Epithelial cell of prostate (primary cell): Measurements from ENCODE around the gene TP53TG3E.
"Not testable (repeated sequence)": the region's sequence is repeated elsewhere in the genome, so short reads cannot be mapped to it uniquely, and the experiment has no call there.

Experiments used
- DNase-seq: peaks from one replicate; pipeline ENCODE4 v3.0.0-alpha.2; 2011; ENCODE audit warnings: low read depth, low spot score
- H3K27ac ChIP-seq: fragments of 450-650 bp; 2 replicates; pipeline ENCODE4 v1.5.1; 2017; ENCODE audit warnings: mild to moderate bottlenecking

Gene TP53TG3E, protein sequence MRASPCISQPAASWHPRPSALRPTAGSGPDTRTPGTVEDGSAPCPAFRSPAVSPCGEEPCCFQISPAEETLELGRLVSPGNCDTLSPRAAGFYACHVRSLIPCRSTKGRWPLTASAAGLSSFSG

DNA sequence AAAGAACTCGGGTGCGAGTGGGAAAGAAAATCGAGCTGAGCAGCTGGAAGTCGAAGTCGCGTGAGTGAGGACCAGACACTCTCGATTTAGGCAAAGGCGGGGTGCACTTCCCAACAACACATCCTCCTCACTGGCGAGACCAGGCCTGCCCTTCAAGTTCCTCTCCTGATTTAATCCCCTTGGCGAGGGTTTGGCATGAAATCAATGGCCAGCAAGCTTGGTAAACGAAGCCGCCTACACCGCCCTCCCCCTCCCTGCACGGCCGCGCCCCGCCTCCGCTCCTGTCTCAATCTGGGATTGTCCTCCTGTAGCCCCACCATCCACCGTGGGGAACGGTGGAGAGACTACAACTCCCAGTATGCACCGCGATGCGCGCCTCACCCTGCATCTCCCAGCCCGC is at the start of gene TP53TG3E:
Gene TP53TG3E (plus strand): TSS at position 301 of the 400 bp plus-strand sequence. CDS start 68 bp downstream, at position 369.
- not testable (repeated sequence) for DNase-seq, H3K27ac ChIP-seq

DNA sequence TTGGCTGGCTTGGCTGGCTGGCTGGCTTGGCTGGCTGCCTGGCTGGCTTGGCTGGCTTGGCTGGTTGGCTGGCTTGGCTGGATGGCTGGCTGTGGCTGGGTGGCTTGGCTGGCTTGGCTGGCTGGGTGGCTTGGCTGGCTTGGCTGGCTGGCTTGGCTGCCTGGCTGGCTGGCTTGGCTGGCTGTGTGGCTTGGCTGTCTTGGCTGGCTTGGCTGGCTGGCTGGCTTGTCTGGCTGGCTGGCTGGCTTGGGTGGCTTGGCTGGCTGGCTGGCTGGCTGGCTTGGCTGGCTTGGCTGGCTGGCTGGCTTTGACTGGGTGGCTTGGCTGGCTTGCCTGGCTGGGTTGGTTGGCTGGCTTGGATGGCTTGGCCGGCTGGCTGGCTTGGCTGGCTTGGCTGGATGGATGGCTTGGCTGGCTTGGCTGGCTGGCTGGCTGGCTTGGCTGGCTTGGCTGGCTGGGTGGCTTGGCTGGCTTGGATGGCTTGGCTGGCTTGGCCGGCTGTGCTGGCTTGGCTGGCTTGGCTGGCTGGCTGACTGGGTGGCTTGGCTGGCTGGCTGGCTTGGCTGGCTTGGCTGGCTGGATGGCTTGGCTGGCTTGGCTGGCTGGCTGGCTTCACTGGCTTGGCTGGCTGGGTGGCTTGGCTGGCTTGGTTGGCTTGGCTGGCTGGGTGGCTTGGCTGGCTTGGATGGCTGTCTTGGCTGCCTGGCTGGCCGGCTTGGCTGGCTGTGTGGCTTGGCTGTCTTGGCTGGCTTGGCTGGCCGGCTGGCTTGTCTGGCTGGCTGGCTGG is 32.3 kb downstream of the TP53TG3E start:
- H3K27ac ChIP-seq, DNase-seq: not testable (repeated sequence)

DNA sequence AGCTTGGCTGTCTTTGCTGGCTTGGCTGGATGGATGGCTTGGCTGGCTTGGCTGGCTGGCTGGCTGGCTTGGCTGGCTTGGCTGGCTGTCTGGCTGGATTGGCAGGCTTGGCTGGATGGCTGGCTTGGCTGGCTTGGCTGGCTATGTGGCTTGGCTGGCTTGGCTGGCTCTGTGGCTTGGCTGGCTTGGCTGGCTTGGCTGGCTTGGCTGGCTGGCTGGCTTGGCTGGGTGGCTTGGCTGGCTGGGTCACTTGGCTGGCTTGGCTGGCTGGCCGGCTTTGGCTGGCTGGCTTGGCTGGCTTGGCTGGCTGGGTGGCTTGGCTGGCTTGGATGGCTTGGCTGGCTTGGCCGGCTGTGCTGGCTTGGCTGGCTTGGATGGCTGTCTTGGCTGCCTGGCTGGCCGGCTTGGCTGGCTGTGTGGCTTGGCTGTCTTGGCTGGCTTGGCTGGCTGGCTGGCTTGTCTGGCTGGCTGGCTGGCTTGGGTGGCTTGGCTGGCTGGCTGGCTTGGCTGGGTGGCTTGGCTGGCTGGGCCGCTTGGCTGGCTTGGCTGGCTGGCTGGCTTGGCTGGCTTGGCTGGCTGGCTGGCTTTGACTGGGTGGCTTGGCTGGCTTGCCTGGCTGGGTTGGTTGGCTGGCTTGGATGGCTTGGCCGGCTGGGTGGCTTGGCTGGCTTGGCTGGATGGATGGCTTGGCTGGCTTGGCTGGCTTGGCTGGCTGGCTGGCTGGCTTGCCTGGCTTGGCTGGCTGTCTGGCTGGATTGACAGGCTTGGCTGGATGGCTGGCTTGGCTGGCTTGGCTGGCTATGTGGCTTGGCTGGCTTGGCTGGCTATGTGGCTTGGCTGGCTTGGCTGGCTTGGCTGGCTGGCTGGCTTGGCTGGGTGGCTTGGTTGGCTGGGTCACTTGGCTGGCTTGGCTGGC is 33.8 kb downstream of the TP53TG3E start:
- not testable (repeated sequence) for H3K27ac ChIP-seq, DNase-seq

DNA sequence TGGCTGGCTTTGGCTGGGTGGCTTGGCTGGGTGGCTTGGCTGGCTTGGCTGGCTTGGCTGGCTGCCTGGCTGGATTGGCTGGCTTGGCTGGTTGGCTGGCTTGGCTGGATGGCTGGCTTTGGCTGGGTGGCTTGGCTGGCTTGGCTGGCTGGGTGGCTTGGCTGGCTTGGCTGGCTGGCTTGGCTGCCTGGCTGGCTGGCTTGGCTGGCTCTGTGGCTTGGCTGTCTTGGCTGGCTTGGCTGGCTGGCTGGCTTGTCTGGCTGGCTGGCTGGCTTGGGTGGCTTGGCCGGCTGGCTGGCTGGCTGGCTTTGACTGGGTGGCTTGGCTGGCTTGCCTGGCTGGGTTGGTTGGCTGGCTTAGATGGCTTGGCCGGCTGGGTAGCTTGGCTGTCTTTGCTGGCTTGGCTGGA is 34.4 kb downstream of the TP53TG3E start:
- DNase-seq, H3K27ac ChIP-seq: not testable (repeated sequence)

DNA sequence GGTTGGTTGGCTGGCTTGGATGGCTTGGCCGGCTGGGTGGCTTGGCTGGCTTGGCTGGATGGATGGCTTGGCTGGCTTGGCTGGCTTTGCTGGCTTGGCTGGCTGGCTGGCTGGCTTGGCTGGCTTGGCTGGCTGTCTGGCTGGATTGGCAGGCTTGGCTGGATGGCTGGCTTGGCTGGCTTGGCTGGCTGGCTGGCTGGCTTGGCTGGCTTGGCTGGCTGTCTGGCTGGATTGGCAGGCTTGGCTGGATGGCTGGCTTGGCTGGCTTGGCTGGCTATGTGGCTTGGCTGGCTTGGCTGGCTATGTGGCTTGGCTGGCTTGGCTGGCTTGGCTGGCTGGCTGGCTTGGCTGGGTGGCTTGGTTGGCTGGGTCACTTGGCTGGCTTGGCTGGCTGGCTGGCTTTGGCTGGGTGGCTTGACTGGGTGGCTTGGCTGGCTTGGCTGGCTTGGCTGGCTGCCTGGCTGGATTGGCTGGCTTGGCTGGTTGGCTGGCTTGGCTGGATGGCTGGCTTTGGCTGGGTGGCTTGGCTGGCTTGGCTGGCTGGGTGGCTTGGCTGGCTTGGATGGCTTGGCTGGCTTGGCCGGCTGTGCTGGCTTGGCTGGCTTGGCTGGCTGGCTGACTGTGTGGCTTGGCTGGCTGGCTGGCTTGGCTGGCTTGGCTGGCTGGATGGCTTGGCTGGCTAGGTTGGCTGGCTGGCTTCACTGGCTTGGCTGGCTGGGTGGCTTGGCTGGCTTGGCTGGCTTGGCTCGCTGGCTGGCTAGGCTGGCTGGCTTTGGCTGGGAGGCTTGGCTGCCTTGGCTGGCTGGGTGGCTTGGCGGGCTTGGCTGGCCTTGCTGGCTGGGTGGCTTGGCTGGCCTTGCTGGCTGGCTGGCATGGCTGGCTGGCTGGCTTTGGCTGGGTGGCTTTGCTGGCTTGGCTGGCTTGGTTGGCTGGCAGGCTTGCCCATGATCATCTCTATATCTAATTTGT is 35.3 kb downstream of the TP53TG3E start:
- not testable (repeated sequence) for H3K27ac ChIP-seq, DNase-seq
